Stimulated activated CD8-positive, alpha-beta memory T cell treated with anti-CD3 and anti-CD28 coated beads, Interleukin-7, amount 100 ng/mL, for 1 hour (primary cell): Measurements from ENCODE around the gene MTA3.
"Not testable (repeated sequence)": the region's sequence is repeated elsewhere in the genome, so short reads cannot be mapped to it uniquely, and the experiment has no call there.

Source experiments
- DNase-seq, 2 donors: peaks; one replicate each; pipeline ENCODE4 v3.0.0-alpha.2; 2020; ENCODE audit warnings: low read depth in 2 of 2

Gene MTA3

DNA sequence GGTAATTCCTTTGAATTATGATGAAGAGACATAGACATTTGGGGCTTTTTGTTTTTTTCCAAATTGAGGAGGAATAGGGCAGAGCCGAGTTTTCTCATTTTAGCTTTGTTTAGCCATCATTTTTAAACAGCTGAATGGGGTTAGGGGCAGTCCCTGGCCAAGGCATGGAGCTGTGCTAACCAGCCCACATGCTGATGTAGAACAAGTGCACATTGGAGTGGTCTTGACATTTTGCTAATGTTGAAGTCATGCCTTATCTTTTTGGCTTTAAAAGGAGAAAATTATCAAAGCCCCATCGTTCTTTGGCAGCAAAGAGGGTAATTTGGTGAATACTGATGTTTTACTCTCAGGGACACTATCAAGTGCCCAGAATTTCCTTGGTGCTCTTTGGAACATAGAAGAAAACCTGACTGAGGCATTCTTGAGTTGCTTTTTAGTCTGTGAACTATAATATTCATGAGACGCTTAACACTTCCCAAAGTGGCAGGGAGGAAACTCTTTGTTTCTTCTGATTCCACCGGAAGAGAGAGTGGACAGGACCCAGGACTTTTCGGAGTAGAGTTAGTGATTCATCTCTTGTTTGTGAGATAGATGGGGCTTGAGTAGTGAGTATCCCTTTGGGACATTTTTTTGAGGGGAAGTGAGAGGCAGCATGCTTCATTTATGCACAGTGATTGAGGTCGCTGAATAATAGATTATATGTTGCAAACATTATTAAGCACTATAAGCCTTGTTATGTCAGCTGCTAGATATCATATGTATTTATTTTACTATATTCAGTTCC is 45.0 kb downstream of the MTA3 start:
- no peak for DNase-seq

DNA sequence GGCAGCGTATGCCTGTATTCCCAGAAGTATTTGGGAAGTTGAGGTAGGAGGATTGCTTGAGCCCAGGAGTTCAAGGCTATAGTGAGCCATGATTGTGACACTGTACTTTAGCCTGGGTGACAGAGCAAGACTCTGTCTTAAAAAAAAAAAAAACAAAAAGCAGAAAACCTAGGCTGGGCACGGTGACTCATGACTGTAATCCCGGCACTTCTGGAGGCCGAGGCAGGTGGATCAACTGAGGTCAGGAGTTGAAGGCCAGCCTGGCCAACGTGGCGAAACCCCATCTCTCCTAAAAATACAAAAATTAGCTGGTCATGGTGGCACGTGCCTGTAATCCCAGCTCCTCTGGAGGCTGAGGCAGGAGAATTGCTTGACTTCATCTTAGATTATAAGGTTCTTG is 46.4 kb downstream of the MTA3 start:
- no peak for DNase-seq

DNA sequence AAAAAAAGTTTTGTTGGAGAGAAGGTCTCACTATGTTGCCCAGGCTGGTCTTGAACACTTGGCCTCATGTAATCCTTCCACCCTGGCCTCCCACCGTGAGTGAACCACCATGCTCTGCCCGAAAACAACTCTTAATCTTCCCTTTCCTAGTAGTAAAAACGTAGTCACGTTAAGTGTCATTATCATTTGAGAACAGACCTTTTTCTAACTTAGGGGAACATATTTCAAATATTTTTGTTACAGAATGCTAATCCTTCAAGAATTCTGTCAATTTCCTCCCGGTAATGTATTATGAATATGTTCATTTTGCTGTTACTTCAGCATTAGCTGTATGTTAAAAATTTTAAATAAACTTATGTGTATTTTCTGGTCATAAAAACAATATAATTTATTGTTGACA is 49.7 kb downstream of the MTA3 start:
- no peak for DNase-seq

DNA sequence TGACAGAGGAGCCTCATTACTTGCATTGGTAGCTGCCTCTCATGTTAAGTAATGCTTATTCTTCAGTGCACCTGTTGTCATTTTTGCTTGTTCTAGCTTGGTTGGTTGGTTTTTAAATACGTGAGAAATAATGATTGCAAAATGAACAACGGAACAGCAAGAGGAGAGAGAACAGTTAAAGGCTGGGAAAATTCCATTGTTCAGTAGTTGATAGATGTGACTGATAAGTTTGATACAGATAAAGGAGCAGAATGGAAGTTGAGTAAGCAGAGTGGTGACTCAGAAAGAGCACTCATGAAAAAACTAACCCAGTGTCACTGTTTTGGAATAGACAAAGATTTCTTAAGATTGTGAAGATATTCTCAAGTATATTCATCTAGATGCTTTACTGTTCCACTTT is 50.5 kb downstream of the MTA3 start:
- DNase-seq = no peak

DNA sequence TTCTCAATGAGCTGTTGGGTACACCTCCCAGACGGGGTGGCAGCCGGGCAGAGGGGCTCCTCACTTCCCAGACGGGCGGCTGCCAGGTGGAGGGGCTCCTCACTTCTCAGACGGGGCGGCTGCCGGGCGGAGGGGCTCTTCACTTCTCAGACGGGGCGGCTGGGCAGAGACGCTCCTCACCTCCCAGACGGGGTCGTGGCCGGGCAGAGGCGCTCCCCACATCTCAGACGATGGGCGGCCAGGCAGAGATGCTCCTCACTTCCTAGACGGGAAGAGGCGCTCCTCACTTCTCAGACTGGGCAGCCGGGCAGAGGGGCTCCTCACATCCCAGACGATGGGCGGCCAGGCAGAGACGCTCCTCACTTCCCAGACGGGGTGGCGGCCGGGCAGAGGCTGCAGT is 53.2 kb downstream of the MTA3 start:
- DNase-seq = not testable (repeated sequence)

DNA sequence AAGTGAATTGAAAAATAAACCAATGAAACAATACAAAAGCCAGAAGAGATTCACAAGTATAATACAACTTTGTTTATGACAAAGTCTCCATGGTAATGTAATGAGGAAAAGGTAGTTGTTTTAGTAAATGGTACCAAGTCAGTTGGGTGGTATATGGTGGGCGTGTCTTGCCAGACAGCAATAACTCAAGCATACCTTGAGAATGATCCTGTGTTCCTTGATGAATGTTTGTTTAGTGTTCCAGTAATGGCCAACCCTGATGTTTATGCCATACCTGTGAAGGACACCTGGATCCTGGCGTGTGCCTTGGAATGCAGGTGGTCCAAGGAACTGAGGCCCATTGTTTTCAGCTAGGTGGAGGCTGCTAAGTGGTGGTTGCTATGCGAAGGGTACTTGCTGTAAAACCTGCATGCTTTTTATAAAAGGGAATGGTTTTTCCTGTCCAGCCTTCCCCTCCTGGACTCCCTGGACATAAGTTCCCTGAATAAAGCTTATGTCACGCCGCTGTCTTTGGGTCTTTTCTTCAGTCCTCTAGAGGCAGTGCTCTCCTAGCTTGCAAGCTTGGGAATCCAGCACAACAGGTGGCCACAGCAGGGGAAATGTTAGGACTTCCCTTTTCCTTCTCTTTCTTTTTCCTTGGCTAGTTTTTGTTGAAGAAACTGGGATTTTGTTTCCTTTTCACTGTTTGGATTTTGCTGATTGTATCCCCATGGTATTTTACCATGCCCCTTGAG is 54.7 kb downstream of the MTA3 start:
- DNase-seq = no peak

DNA sequence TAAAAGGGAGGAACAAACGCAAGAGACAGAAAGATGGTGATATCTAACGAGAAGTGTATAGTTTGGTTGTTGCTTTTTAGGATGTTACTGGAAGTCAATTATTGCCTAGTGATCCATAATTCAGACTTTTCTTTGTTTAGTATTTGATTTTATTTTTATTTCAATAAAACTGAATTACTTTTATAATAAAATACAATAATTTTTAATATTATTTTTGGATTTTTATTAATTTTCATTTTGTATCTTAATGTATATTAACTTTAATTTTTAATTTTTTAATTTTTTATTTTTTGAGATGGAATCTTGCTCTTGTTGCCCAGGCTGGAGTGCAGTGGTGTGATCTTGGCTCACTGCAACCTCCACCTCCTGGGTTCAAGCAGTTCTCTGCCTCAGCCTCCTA is 55.6 kb downstream of the MTA3 start:
- DNase-seq = no peak

DNA sequence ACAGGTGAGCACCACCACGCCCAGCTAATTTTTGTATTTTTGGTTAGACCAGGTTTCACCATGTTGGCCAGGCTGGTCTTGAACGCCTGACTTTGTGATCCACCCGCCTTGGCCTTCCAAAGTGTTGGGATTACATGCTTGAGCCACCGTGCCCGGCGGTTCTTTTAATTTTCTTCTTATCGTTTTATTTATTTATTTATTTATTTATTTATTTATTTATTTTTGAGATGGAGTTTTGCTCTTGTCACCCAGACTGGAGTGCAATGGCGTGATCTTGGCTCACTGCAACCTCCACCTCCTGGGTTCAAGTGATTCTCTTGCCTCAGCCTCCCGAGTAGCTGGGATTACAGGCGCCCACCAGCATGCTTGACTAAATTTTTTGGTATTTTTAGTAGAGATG is 59.6 kb downstream of the MTA3 start:
- DNase-seq = not testable (repeated sequence)

DNA sequence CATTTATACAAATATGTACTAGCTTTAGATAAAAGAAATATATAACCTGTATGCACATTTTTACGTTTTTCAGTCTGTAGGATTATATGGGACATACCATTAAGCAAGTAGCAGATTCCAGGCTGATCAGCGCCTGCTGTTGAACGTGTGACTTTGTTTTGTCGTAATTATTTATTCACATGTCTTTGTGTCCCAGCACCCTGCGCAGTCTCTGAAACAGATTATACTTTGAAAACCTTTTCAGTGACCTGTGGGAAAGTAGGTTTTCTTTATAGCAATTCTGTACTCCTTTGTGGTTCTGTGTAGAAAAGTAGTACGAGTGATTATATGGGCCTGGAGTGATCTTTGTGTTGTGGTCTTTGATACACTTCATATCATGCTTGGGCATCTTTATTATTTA is 68.5 kb downstream of the MTA3 start:
- no peak for DNase-seq

DNA sequence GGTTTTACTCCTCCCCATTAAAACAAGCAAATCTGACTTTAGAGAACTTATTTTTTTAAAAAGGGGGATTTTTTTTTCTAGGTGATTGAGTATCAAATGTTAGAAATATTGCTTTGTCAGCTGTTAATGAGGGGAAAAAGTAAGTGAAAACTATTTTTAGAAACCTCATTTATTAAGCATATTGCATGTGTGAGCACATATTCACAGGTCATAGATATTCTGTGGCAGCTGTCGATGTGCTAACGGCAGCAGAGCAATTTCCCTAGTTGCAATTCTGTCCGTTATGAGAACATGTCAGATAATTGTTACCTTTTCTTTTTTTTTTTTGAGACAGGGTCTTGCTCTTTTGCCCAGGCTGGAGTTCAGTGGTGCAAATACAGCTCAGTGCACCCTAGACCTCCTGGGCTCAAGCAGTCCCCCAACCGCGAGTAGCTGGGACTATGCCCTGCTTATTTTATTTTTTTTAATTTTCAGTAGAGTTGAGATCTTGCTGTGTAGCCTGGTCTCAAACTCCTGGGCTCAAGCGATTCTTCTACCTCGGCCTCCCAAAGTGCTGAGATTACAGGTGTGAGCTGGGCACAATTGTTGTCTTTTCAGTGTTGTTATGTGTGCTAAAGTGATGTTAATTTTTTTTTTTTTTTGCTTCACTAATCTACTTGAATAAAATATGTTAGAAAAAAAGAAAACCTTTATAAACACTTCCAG is 69.8 kb downstream of the MTA3 start:
- no peak for DNase-seq

DNA sequence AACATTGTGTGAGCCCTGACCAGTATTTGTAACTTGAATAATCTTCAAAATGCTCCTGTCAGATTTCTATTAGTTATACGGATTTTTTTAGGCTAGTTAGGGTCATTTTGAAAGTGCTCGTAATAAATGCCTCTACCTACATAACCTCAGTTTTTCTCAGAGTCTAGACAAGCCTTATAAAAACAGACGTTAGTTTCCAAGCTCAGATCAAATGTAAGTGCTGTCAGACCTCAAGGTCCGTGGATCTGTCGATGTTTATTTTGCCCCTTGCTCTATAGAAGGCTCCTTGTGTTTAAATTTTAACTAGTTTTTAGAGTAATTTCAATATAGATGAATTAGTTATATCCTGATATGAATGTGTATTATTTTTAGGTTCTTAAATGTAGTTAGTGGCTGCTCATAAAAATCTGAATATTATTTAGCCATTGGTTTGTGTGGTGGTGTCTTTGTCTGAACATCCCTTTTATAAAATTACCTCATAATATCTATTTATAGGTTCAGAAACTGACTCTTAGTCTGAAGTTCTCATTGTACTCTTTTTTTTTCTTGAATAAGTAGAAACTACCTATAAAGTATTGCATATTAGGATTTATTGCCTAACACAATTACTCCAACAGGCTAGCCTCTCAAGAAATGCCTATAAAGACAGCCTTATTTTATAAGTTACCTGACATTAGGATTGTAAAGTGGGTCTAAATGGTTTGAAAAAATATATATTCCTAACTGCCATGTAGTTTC is 71.1 kb downstream of the MTA3 start:
- no peak for DNase-seq

DNA sequence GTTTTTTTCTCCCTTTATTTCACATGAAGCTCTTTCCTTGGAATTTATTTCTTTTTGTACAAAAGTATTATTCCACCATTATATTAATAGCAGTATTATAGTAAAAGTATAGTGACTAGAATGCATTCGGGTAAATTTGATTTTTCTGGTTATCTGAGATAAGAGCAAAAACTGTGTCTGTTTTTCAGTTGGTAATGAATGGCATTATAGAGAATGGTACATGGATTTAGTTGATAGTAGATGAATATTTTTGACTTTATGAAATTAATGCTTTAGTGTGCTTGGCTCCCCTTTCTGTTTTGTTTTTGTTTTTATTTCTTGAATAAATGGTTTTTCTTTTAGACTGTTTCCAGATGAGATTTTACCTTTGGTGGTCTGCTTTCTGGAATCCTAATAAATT is 71.8 kb downstream of the MTA3 start:
- DNase-seq = no peak

DNA sequence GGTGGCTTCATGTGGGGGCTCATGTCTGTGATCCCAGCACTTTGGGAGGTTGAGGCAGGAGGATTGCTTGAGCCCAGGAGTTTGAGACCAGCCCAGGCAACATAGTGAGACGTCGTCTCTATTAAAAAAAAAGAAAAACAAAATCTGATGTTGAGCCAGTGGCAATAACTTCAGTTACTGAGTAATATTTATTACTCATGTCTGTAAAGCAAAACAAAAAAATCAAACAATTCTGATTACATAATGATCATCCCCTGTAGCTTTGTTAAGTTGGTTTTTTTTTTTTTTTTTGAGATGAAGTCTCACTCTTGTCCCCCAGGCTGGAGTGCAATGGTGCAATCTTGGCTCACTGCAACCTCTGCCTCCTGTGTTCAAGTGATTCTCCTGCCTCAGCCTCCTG is 73.9 kb downstream of the MTA3 start:
- DNase-seq = not testable (repeated sequence)

DNA sequence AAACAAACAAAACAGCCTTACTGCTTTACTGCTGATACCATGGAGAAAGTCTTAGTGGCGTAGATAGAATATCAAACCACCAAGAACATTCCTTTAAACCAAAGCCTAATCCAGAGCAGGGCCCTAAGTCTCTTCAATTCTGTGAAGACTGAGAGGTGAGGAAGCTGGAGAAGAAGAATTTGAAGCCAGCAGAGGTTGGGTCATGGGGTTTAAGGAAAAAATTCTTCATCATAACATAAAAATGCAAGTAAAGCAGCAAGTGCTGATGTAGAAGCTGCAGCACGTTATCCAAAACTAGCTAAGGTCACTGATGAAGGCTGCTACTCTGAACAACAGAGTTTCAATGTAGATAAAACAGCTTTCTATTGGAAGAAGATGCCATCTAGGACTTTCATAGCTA is 77.1 kb downstream of the MTA3 start:
- DNase-seq = no peak

DNA sequence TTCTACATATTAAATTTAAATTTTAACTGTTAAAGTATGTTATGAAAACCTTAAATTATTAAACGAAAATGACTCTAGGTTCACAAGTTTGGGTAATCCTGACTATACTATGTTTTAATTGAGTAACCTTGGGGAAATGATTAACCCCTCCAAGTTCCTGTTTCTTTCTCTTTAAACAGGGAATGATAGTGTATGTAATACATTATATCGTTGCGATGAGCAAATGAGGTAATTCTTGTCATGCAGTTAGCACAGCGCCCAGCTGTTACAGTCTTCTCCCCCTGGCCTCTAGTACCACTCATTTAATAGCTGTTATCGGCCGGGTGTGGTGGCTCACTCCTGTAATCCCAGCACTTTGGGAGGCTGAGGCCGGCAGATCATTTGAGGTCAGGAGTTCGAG is 80.4 kb downstream of the MTA3 start:
- no peak for DNase-seq

DNA sequence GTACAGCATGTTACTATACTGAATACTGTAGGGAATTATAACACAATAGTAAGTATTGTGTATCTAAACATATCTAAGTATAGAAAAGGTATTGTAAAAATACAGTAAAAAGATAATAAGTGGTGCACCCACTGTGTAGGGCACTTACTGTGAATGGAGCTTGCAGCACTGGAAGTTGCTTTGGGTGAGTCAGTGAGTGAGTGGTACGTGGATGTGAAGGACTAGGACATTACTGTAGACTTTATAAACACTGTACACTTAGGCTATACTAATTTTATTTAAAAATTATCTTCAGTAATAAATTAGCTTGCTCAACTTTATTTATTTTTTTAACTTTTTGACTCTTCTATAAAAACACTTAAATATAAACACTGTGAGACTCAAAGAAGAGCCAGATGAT is 82.6 kb downstream of the MTA3 start:
- DNase-seq = no peak

DNA sequence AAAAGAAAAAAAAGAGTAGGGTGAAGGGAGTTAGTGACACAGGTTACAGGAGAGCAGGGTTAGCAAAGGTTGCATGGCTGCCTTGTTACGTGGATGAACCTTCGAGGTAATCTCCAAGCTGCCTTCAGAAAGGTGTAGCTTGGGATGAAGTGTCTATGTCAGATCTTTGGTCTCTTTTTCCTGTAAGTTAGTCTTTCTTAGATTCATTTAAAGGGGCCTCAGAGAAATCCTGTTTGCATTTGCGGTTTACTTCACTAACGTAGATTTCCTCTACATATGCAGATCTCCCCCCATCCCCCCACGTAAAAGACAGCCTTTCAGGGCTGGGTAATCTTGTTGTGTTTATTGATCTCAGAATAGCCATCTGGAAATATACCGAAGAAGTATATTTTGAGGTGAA is 83.7 kb downstream of the MTA3 start:
- DNase-seq = no peak

DNA sequence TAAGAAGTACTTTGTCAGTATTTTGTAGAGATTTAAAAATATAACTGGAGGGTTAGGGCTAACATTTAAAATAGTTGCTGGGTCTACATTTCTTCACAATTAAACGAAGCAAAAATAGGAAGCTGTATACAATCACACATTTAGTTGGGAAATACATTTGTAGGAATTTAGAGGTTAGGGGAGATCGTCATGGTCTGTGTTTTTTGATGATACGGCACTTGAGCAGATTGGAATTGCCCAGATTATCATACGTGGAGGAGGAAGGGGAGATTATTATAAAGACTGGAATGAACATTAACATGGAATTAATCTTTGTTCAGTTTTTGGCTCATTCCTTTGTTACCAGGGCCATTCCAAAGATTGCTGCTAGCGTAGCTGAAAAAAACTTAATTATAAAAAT is 84.6 kb downstream of the MTA3 start:
- no peak for DNase-seq

DNA sequence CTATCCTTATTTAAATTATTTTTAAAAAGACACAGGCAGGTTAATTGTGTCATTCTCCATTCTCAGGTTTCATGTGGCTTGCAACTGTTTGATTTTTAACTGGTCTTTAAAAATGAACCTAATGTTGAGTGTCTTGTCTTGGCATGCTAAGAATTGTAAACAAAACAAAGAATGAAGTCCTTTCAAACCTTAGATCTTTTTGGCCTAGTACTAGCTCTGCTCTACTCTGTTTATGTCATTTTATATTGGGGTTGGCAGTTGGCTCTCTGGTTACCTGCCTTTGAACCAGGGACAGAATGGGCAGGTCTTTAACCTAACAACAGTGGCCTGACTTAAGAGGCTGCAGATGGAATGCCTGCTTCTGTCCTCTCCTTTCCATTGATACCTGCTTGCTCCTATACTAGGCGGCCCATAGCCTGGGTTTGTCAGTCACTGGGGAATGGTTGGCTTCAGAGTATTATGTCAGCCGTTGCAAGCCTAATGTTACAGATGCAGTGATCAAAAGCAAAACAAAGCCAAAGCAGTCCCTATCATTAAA is 85.5 kb downstream of the MTA3 start:
- DNase-seq = no peak

DNA sequence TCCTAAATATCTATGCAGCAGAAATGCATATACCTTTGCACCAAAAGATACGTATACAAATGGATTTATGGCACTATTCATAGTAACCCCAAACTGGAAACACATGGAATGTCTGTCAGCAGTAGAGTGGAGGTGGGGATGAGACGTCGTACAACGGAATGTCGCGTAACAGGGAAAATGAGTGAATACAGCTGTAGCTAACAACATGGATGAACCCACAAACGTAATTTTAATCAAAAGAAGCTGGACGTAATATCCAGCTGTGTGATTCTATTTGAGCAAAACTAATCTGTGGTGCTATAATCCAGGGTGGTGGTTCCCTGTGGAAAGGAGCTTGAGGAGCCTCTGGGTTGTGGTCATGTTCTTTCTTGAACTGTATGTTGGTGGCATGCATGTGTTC is 89.9 kb downstream of the MTA3 start:
- no peak for DNase-seq

DNA sequence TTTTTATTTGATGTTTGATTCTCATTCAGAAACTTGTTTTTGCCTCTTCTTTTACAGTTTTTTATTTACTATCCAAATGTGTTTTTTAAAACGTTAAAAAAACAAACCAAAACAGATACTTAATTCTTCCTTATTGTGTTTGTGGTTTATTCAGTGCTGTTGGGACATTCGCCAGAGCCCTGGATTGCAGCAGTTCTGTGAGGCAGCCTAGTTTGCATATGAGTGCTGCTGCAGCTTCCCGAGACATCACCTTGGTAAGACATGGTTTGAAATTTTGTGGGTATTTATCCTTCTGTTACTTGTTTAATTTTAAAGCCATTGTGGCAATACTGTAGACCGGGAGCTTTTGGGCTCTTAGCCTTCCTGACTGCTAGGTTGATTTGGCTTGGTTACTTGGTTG is 91.2 kb downstream of the MTA3 start:
- no peak for DNase-seq
